ENCODE measurements around the gene ZMYND10.

The ZMYND10 gene

GRCh38 chr3:50318163-50318562 lies 27.4 kb downstream of the ZMYND10 start:
- TF ChIP-seq POLR2AphosphoS5 (IDR thresholded peaks at IDR 0.05; ENCODE audit: low read depth, low read length), result no peak
- TF ChIP-seq FOXP2 (optimal IDR thresholded peaks at IDR 0.05; ENCODE audit: borderline replicate concordance, extremely low read depth, extremely low read length, insufficient read depth), result no peak
- TF ChIP-seq SIN3A (IDR thresholded peaks at IDR 0.05; ENCODE audit: borderline replicate concordance, insufficient read depth, low read length), result no peak
- no peak for TF ChIP-seq TAF1 (IDR thresholded peaks at IDR 0.05; ENCODE audit: borderline replicate concordance, insufficient read depth, low read length)
- no peak for TF ChIP-seq REST (IDR thresholded peaks at IDR 0.05; ENCODE audit: insufficient read depth in 1 of 2, low read depth in 2 of 2, low read length in 2 of 2)

GRCh38 chr3:50317300-50317699 lies 28.2 kb downstream of the ZMYND10 start:
- TF ChIP-seq REST (IDR thresholded peaks at IDR 0.05; ENCODE audit: insufficient read depth in 1 of 2, low read depth in 2 of 2, low read length in 2 of 2), result no peak
- TF ChIP-seq TAF1 (IDR thresholded peaks at IDR 0.05; ENCODE audit: borderline replicate concordance, insufficient read depth, low read length), result no peak

GRCh38 chr3:50316657-50317242 lies 28.8 kb downstream of the ZMYND10 start:
- no peak for TF ChIP-seq TAF1 (IDR thresholded peaks at IDR 0.05; ENCODE audit: borderline replicate concordance, insufficient read depth, low read length)
- no peak for TF ChIP-seq SIN3A (IDR thresholded peaks at IDR 0.05; ENCODE audit: borderline replicate concordance, insufficient read depth, low read length)
- TF ChIP-seq FOXP2 (optimal IDR thresholded peaks at IDR 0.05; ENCODE audit: borderline replicate concordance, extremely low read depth, extremely low read length, insufficient read depth), result no peak
- no peak for TF ChIP-seq POLR2AphosphoS5 (IDR thresholded peaks at IDR 0.05; ENCODE audit: low read depth, low read length)
- TF ChIP-seq REST (IDR thresholded peaks at IDR 0.05; ENCODE audit: insufficient read depth in 1 of 2, low read depth in 2 of 2, low read length in 2 of 2), result no peak

- TF ChIP-seq POLR2AphosphoS5 (IDR thresholded peaks at IDR 0.05; ENCODE audit: low read depth, low read length) (no peak), TAF1 (IDR thresholded peaks at IDR 0.05; ENCODE audit: borderline replicate concordance, insufficient read depth, low read length) (no peak), REST (IDR thresholded peaks at IDR 0.05; ENCODE audit: insufficient read depth in 1 of 2, low read depth in 2 of 2, low read length in 2 of 2) (no peak), SIN3A (IDR thresholded peaks at IDR 0.05; ENCODE audit: borderline replicate concordance, insufficient read depth, low read length) (no peak), FOXP2 (optimal IDR thresholded peaks at IDR 0.05; ENCODE audit: borderline replicate concordance, extremely low read depth, extremely low read length, insufficient read depth) (no peak)
These were observed 30.7 kb downstream of the ZMYND10 start for GRCh38 chr3:50314816-50315215.

- TF ChIP-seq POLR2AphosphoS5 (IDR thresholded peaks at IDR 0.05; ENCODE audit: low read depth, low read length) (no peak), REST (IDR thresholded peaks at IDR 0.05; ENCODE audit: insufficient read depth in 1 of 2, low read depth in 2 of 2, low read length in 2 of 2) (no peak), SIN3A (IDR thresholded peaks at IDR 0.05; ENCODE audit: borderline replicate concordance, insufficient read depth, low read length) (no peak), TAF1 (IDR thresholded peaks at IDR 0.05; ENCODE audit: borderline replicate concordance, insufficient read depth, low read length) (no peak), FOXP2 (optimal IDR thresholded peaks at IDR 0.05; ENCODE audit: borderline replicate concordance, extremely low read depth, extremely low read length, insufficient read depth) (no peak)
These were observed 31.2 kb downstream of the ZMYND10 start for GRCh38 chr3:50314342-50314741.
